K562 (cell line): ENCODE data around the gene DAPK2. TPM values are rescaled to one million over a fixed set of nuclear protein-coding genes. Genes with fewer than 3 reads are reported as not detected.
A peak's percentile ranks its signal among the peaks of the same experiment; 100 is the strongest.

Source experiments
- ATAC-seq: fragments of 200-7000 bp; cut with Tn5 transposase; 3 replicates; pipeline ENCODE4 v1.9.1; 2020; ENCODE audit warnings: moderate library complexity
- BruUV-seq: library from RNA; stranded (reverse); fragments of 400-500 nt; replicated peaks from 2 replicates; lab custom pipeline; 2021; lab: Mats Ljungman, UMichigan
- CTCF ChIA-PET: fragments of 300-600 bp; formaldehyde crosslinking; extraction: SDS; loops from one replicate; lab custom pipeline; 2021; ENCODE audit warnings: low intra/inter-chr PET ratio; lab: Yijun Ruan, JAX
- POLR2A ChIA-PET: fragments of 300-600, 350-650 bp; sonication (Branson Sonifier 250); formaldehyde crosslinking; extraction: SDS; loops from one replicate; lab custom pipeline; 2021; ENCODE audit warnings: antibody characterized with exemption, inconsistent platforms; lab: Yijun Ruan, JAX
- DNase-seq, 4 experiments: peaks; one replicate each; pipeline versions ENCODE4 v3.0.0 to v3.0.0-alpha.2; 2011 to 2018; ENCODE audit warnings: low spot score in 3 of 4, mixed read lengths in 3 of 4; ENCODE audit errors: extremely low read depth in 1 of 4
- FAIRE-seq: peaks from 2 replicates; lab custom pipeline; 2011; peaks lifted over from hg19 to GRCh38; lab: Jason Lieb, UNC
- H2AFZ ChIP-seq: 2 replicates; pipeline ENCODE4 v1.6.0; 2011; ENCODE audit warnings: low read depth, low read length, control low read depth, inconsistent platforms
- H3K27ac ChIP-seq: fragments of 200-600 bp; 3 replicates; pipeline ENCODE4 v1.8.0; 2011; ENCODE audit warnings: low read depth, mild to moderate bottlenecking, control low read depth, inconsistent platforms, low read length, moderate library complexity, mixed read lengths; ENCODE audit errors: extremely low read depth
- H3K27me3 ChIP-seq, 2 experiments: fragments of 300-600 bp in 1 of 2; 2 replicates in 1 of 2; 3 replicates in 1 of 2; pipeline versions ENCODE4 v1.6.0 to v1.8.0; 2011; ENCODE audit warnings: inconsistent platforms in 2 of 2, low read length in 2 of 2, mild to moderate bottlenecking in 1 of 2, mixed read lengths in 1 of 2, moderate library complexity in 1 of 2; ENCODE audit not compliant: control insufficient read depth in 2 of 2, insufficient read depth in 2 of 2
- H3K36me3 ChIP-seq: fragments of 300-600 bp; 3 replicates; pipeline ENCODE4 v1.8.0; 2011; ENCODE audit warnings: mild to moderate bottlenecking, low read length, inconsistent platforms; ENCODE audit not compliant: control insufficient read depth, insufficient read depth
- H3K4me1 ChIP-seq, 2 experiments: fragments of 200-600 bp in 1 of 2; replicated peaks in 1 of 2; 2 replicates in 1 of 2; 3 replicates in 1 of 2; pipeline versions ENCODE4 v1.5.1 to v1.8.0; 2011; ENCODE audit warnings: inconsistent platforms in 2 of 2, low read length in 2 of 2, mild to moderate bottlenecking in 1 of 2, mixed read lengths in 1 of 2, moderate library complexity in 1 of 2; ENCODE audit not compliant: control insufficient read depth in 2 of 2, insufficient read depth in 2 of 2
- H3K4me2 ChIP-seq: 2 replicates; pipeline ENCODE4 v1.6.1; 2011; ENCODE audit warnings: low read length, control low read depth, inconsistent platforms, mixed read lengths; ENCODE audit not compliant: insufficient read depth
- H3K4me3 ChIP-seq: fragments of 200-600 bp; sonication (generic), shearing (Covaris generic); 2 replicates; pipeline ENCODE4 v1.5.1; 2016; ENCODE audit warnings: control low read depth, inconsistent platforms
- H3K79me2 ChIP-seq: fragments of 200-600 bp; 3 replicates; pipeline ENCODE4 v1.8.0; 2011; ENCODE audit warnings: low read length, inconsistent platforms; ENCODE audit not compliant: control insufficient read depth, insufficient read depth
- H3K9ac ChIP-seq, 2 experiments: 2 replicates each; pipeline versions ENCODE4 v1.6.0 to v1.6.1; 2011; ENCODE audit warnings: low read depth in 2 of 2, low read length in 2 of 2, control low read depth in 1 of 2, inconsistent platforms in 1 of 2, mild to moderate bottlenecking in 1 of 2, mixed read lengths in 1 of 2; ENCODE audit not compliant: insufficient read depth in 1 of 2
- H3K9me1 ChIP-seq: one replicate; pipeline ENCODE4 v1.6.0; 2011; ENCODE audit warnings: inconsistent platforms, mild to moderate bottlenecking, low read length, moderate library complexity; ENCODE audit not compliant: control insufficient read depth, insufficient read depth
- H3K9me3 ChIP-seq: replicated peaks from 2 replicates; pipeline ENCODE4 v1.5.1; 2011; ENCODE audit warnings: low read depth, low read length, inconsistent platforms; ENCODE audit not compliant: control insufficient read depth, insufficient read depth
- H4K20me1 ChIP-seq: replicated peaks from 2 replicates; pipeline ENCODE4 v1.6.1; 2011; ENCODE audit warnings: low read length, inconsistent platforms, mixed read lengths; ENCODE audit not compliant: control insufficient read depth, insufficient read depth
- ID3 ChIP-seq, 2 experiments: fragments of 250-450 bp in 1 of 2; fragments of 450-650 bp in 1 of 2; sonication (Bioruptor Pico) in 1 of 2; IDR thresholded peaks; 2 replicates each; pipeline versions ENCODE4 v1.6.1 to v1.8.0; 2016 to 2021; ENCODE audit warnings: mild to moderate bottlenecking in 2 of 2, moderate library complexity in 2 of 2, missing compliant biosample characterization in 1 of 2, missing genetic modification characterization in 1 of 2
- SPI1 ChIP-seq: IDR thresholded peaks from 2 replicates; pipeline ENCODE4 v1.6.1; 2011; ENCODE audit warnings: low read depth, low read length, control low read depth, borderline replicate concordance
- ZNF589 ChIP-seq: fragments of 200-800 bp; sonication (Bioruptor generic); IDR thresholded peaks from 2 replicates; pipeline ENCODE4 v1.6.1; 2016; ENCODE audit warnings: low read depth, missing genetic modification characterization, missing compliant biosample characterization
- ZNF609 ChIP-seq: sonication (generic); formaldehyde crosslinking; IDR thresholded peaks from 2 replicates; pipeline ENCODE4 v1.8.1; 2023; ENCODE audit warnings: missing genetic modification reagents, mild to moderate bottlenecking, borderline replicate concordance
- WGBS: fragments of 100-300 bp; shearing (Covaris generic); methylation state at CpG from one replicate; pipeline ENCODE4 v1.1.6; 2016; ENCODE audit warnings: low coverage, mixed read lengths; ENCODE audit not compliant: insufficient coverage; ENCODE audit errors: missing lambda C conversion rate; 5-methylcytosine and 5-hydroxymethylcytosine counted together
- in situ Hi-C: fragments of 300-500 bp; cut with MboI; formaldehyde crosslinking; loops from 4 replicates; pipeline ENCODE4 v1.15.0; 2018; ENCODE audit warnings: inconsistent platforms, mixed read lengths
- intact Hi-C: fragments of 100-400 bp; cut with micrococcal nuclease; formaldehyde crosslinking; loops from 2 replicates; pipeline ENCODE4 v1.14.2; 2022
- polyA plus RNA-seq, 8 experiments: library from polyadenylated mRNA; depleted of rRNA in 4 of 8; stranded (reverse) in 5 of 8; unstranded in 3 of 8; fragments of >200 nt; fragmentation: Nextera tagmentation in 2 of 8; fragmentation: Illumina TruSeq in 1 of 8; extraction: Ambion mirVana in 2 of 8; extraction: Trizol in 1 of 8; gene quantifications; 2 replicates each; pipeline versions ENCODE4 v1.2.1 to v1.2.3, GENCODE V29; 2011 to 2014; ENCODE audit warnings: inconsistent platforms in 1 of 8, missing spikeins in 1 of 8
- total RNA-seq, 7 experiments: library from RNA; depleted of rRNA in 6 of 7; stranded (reverse); fragments of >200 nt in 6 of 7; fragmentation: Illumina TruSeq in 2 of 7; extraction: Trizol in 2 of 7; gene quantifications; 2 replicates each; pipeline versions ENCODE4 v1.2.1 to v1.2.3, GENCODE V29; 2011 to 2021; ENCODE audit warnings: low replicate concordance in 1 of 7

The DAPK2 gene
- total and polyA plus RNA-seq, 9 of the 15 experiments (the other 6 are each of a cell fraction or from before 2014, with no cell fraction given): 0.14 to 5.2 (median 2.2) TPM

GRCh38 chr15:63972801-63973200, 73.5 kb downstream of the DAPK2 start (continued):
- TF ChIP-seq ZNF609: no peak

GRCh38 chr15:63971904-63972303, 74.4 kb downstream of the DAPK2 start:
- peak; percentile 49; the same call in 1 of the 2 replicates for TF ChIP-seq SPI1
- peak; percentile 41; the same call in 1 of the 2 replicates for TF ChIP-seq ZNF589 (CRISPR knock-in tag)
- no peak for TF ChIP-seq ID3 (CRISPR knock-in tag; IDR thresholded peaks at IDR 0.05)
- no peak for TF ChIP-seq ID3 (tag; IDR thresholded peaks at IDR 0.05)
- TF ChIP-seq, all 486 proteins: peak for 2
- no TSS peak for BruUV-seq
- Histone ChIP-seq H3K27me3 (no peaks in the 10 kb centered on the region), H3K9me3 (no peaks in the 10 kb centered on the region), H3K27ac (peak overlapping the region; percentile 33; the same call in 2 of the 3 replicates), H3K79me2 (no peaks in the 10 kb centered on the region), H4K20me1 (no peaks in the 10 kb centered on the region), H3K4me2 (no peak overlapping the region), H3K9ac (no peak overlapping the region; a peak in 1 of 4 replicates), H3K4me3 (no peak overlapping the region), H3K9me1 (no peaks in the 10 kb centered on the region), H2AFZ (peak overlapping the region; percentile 84), H3K4me1 (peaks cover 6 to 25% of the 10 kb centered on the region in 2 experiments), H3K36me3 (no peaks in the 10 kb centered on the region)
- in situ Hi-C loops: no loop called here
- ChIA-PET CTCF (no interaction called here), POLR2A (interaction anchor here (0.6 kb wide), 1 partner anchor 254 kb away, joined by 3 read pairs; no protein-coding TSS in a partner anchor)
- DNase-seq (no peak), ATAC-seq (no peak), FAIRE-seq (no peak)
- intact Hi-C loops: no loop called here
- 45% methylated on average over 1 of the region's 1 CpG for WGBS
